ENCODE data around the gene MYLK. TPM values are rescaled to one million over a fixed set of nuclear protein-coding genes. Genes with fewer than 3 reads are reported as not detected.
A peak's percentile ranks its signal among the peaks of the same experiment; 100 is the strongest.

MYLK gene
- polyA plus RNA-seq, 1 donor (not counting 4 experiments of a cell fraction or from before 2014, with no cell fraction given), result 7.8 TPM

DNA sequence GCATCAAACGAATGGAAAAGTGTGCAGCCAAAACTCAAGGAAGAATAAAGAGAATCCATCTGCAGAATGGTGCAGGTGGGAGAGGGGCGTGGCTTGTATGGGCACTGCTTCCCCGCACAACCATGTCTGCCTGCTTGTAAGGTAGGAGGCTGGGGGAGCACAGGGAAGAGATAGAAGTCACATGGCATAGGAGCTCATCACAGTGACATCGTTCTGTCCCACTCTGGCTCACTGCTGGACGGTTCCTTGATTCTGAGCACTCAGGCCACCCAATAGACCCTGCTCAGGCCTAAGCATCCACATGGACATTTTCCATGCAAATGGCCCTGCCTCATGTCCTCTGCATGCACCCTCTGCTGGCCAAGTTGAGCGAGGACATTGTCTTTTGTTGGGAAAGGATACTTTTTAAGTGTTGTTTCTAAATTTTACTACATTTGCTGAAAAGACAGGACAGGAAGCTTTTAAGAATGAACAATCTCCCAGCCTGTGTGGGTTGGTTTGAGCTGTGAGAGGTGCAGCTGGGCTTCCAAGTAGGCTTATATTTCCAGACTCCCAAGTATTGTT, 3.1 kb downstream of the MYLK start:
- no peaks in the 10 kb centered on the region for H3K36me3 ChIP-seq (ENCODE audit: control insufficient read depth in 2 of 2, extremely low read depth in 1 of 2, insufficient read depth in 2 of 2, low read length in 2 of 2)
- H4K20me1 ChIP-seq (ENCODE audit: control insufficient read depth, extremely low read depth, insufficient read depth, low read length), result no peaks in the 10 kb centered on the region
- no peaks in the 10 kb centered on the region for H3K79me2 ChIP-seq (ENCODE audit: control insufficient read depth, insufficient read depth, low read length)
- peaks cover 10% of the 10 kb centered on the region for H3K27me3 ChIP-seq (ENCODE audit: control insufficient read depth, extremely low read depth, insufficient read depth, low read length)
- H3K4me3 ChIP-seq (ENCODE audit: control insufficient read depth in 2 of 3, extremely low read depth in 1 of 3, insufficient read depth in 2 of 3, low read depth in 1 of 3, low read length in 3 of 3), result no peak overlapping the region
- no peak for DNase-seq (ENCODE audit: low read depth, low spot score)
- H3K27ac ChIP-seq (ENCODE audit: control insufficient read depth, insufficient read depth, low read length), result no peak overlapping the region
- no peak overlapping the region for H3K9ac ChIP-seq (ENCODE audit: control insufficient read depth, extremely low read depth, insufficient read depth, low read length)
- TF ChIP-seq EZH2 (IDR thresholded peaks at IDR 0.05; ENCODE audit: low read length), result no peak
- TF ChIP-seq, protein P1, sequence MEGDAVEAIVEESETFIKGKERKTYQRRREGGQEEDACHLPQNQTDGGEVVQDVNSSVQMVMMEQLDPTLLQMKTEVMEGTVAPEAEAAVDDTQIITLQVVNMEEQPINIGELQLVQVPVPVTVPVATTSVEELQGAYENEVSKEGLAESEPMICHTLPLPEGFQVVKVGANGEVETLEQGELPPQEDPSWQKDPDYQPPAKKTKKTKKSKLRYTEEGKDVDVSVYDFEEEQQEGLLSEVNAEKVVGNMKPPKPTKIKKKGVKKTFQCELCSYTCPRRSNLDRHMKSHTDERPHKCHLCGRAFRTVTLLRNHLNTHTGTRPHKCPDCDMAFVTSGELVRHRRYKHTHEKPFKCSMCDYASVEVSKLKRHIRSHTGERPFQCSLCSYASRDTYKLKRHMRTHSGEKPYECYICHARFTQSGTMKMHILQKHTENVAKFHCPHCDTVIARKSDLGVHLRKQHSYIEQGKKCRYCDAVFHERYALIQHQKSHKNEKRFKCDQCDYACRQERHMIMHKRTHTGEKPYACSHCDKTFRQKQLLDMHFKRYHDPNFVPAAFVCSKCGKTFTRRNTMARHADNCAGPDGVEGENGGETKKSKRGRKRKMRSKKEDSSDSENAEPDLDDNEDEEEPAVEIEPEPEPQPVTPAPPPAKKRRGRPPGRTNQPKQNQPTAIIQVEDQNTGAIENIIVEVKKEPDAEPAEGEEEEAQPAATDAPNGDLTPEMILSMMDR (optimal IDR thresholded peaks at IDR 0.05 in 1 of 3, IDR thresholded peaks at IDR 0.05 in 1 of 3, conservative IDR thresholded peaks at IDR 0.05 in 1 of 3; ENCODE audit: extremely low read depth in 1 of 3, insufficient read depth in 2 of 3, low read length in 3 of 3), result peak; percentile 60 to 80 (median 67)
- H3K4me2 ChIP-seq (ENCODE audit: control insufficient read depth, extremely low read depth, insufficient read depth, low read depth, low read length), result no peak overlapping the region
- dilution Hi-C loops (cut with MboI; ENCODE audit: extremely low pct_ligation_motif_present, low sequenced_read_pairs), result no loop called here
- FAIRE-seq, result peak; percentile 49
- no peaks in the 10 kb centered on the region for H3K4me1 ChIP-seq (ENCODE audit: control insufficient read depth, extremely low read depth, insufficient read depth, low read length)
- no peak overlapping the region for H2AFZ ChIP-seq (ENCODE audit: control insufficient read depth, low read length)
- no peaks in the 10 kb centered on the region for H3K9me3 ChIP-seq (ENCODE audit: control insufficient read depth, low read depth, low read length)
- no peaks in the 10 kb centered on the region for H3K9me1 ChIP-seq (ENCODE audit: control insufficient read depth, extremely low read depth, insufficient read depth, low read length)

DNA sequence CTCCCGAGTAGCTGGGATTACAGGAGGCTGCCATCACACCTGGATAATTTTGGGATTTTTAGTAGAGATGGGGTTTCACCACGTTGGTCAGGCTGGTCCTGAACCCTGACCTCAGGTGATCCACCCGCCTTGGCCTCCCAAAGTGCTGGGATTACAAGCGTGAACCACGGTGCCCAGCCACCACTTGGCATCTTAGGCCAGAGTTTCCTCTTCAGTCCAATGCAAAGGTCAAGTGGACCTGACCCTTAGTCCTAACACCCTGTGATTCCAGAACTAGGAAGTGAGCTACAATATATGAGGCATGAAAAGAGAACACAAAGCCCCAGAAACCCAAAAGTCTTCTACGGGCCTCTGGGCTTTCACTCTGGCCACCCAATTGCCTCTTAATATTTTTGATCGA, 5.3 kb downstream of the MYLK start:
- peaks cover 5% of the 10 kb centered on the region for H3K27me3 ChIP-seq (ENCODE audit: control insufficient read depth, extremely low read depth, insufficient read depth, low read length)
- no peak overlapping the region for H3K27ac ChIP-seq (ENCODE audit: control insufficient read depth, insufficient read depth, low read length)
- no peak for TF ChIP-seq EZH2 (IDR thresholded peaks at IDR 0.05; ENCODE audit: low read length)
- TF ChIP-seq, protein P1 (optimal IDR thresholded peaks at IDR 0.05 in 1 of 3, IDR thresholded peaks at IDR 0.05 in 1 of 3, conservative IDR thresholded peaks at IDR 0.05 in 1 of 3; ENCODE audit: extremely low read depth in 1 of 3, insufficient read depth in 2 of 3, low read length in 3 of 3), result no peak
- no peak for DNase-seq (ENCODE audit: low read depth, low spot score)
- no peaks in the 10 kb centered on the region for H3K79me2 ChIP-seq (ENCODE audit: control insufficient read depth, insufficient read depth, low read length)
- FAIRE-seq, result no peak
- no peak overlapping the region for H3K4me2 ChIP-seq (ENCODE audit: control insufficient read depth, extremely low read depth, insufficient read depth, low read depth, low read length)
- H2AFZ ChIP-seq (ENCODE audit: control insufficient read depth, low read length), result no peak overlapping the region
- H3K9me1 ChIP-seq (ENCODE audit: control insufficient read depth, extremely low read depth, insufficient read depth, low read length), result no peaks in the 10 kb centered on the region
- no peaks in the 10 kb centered on the region for H3K4me1 ChIP-seq (ENCODE audit: control insufficient read depth, extremely low read depth, insufficient read depth, low read length)
- H3K9me3 ChIP-seq (ENCODE audit: control insufficient read depth, low read depth, low read length), result no peaks in the 10 kb centered on the region
- H4K20me1 ChIP-seq (ENCODE audit: control insufficient read depth, extremely low read depth, insufficient read depth, low read length), result no peaks in the 10 kb centered on the region
- dilution Hi-C loops (cut with MboI; ENCODE audit: extremely low pct_ligation_motif_present, low sequenced_read_pairs), result no loop called here
- no peak overlapping the region for H3K4me3 ChIP-seq (ENCODE audit: control insufficient read depth in 2 of 3, extremely low read depth in 1 of 3, insufficient read depth in 2 of 3, low read depth in 1 of 3, low read length in 3 of 3)
- no peaks in the 10 kb centered on the region for H3K36me3 ChIP-seq (ENCODE audit: control insufficient read depth in 2 of 2, extremely low read depth in 1 of 2, insufficient read depth in 2 of 2, low read length in 2 of 2)
- no peak overlapping the region for H3K9ac ChIP-seq (ENCODE audit: control insufficient read depth, extremely low read depth, insufficient read depth, low read length)

All from keratinocyte (primary cell).